RWPE1 (cell line): ENCODE measurements around the gene ZNF362.

Experiments
- CTCF ChIA-PET: fragments of 350-600 bp; sonication (Branson Sonifier 250); formaldehyde crosslinking; extraction: SDS; loops from one replicate; lab custom pipeline; 2021; lab: Yijun Ruan, JAX
- POLR2A ChIA-PET: fragments of 400-600 bp; formaldehyde crosslinking; extraction: SDS; loops from one replicate; lab custom pipeline; 2020; ENCODE audit warnings: antibody characterized with exemption; ENCODE audit not compliant: low non-redundant PET; lab: Yijun Ruan, JAX
- DNase-seq: peaks from one replicate; pipeline ENCODE4 v3.0.0; 2012; ENCODE audit warnings: low spot score
- H3K27ac ChIP-seq: fragments of 450-650 bp; 2 replicates; pipeline ENCODE4 v1.5.1; 2017
- CTCF ChIP-seq: fragments of 450-650 bp; conservative IDR thresholded peaks from 2 replicates; pipeline ENCODE4 v1.5.1; 2017; ENCODE audit warnings: low read depth, mild to moderate bottlenecking

ZNF362 gene

GRCh38 chr1:33297911-33298622, 41.8 kb downstream of the ZNF362 start:
- H3K27ac ChIP-seq: peak overlapping the region; percentile 12; the same call in 1 of the 2 replicates
- ChIA-PET POLR2A (no interaction called here), CTCF (interaction anchor here (0.5 to 0.8 kb wide), 7 partner anchors 43 to 442 kb away, joined by 3 read pairs; no protein-coding TSS in a partner anchor)
- no peak for TF ChIP-seq CTCF
- DNase-seq: no peak

- ChIA-PET CTCF (interaction anchor here (0.5 to 0.8 kb wide), 7 partner anchors 44 to 543 kb away, joined by 3 to 4 read pairs (median 3); no protein-coding TSS in a partner anchor), POLR2A (no interaction called here)
- peak overlapping the region; percentile 12; the same call in 1 of the 2 replicates for H3K27ac ChIP-seq
- DNase-seq: peak; percentile 57
- peak; percentile 88 for TF ChIP-seq CTCF
Observed at GRCh38 chr1:33298623-33299277, 42.5 kb downstream of the ZNF362 start.

- CTCF ChIA-PET: interaction anchor here (0.8 kb wide), 1 partner anchor 544 kb away, joined by 4 read pairs; no protein-coding TSS in a partner anchor
- H3K27ac ChIP-seq: peak overlapping the region; percentile 4; the same call in 1 of the 2 replicates
- no peak for DNase-seq
- no peak for TF ChIP-seq CTCF
- POLR2A ChIA-PET: no interaction called here
Observed at GRCh38 chr1:33299461-33300155, 43.3 kb downstream of the ZNF362 start.

- DNase-seq: no peak
- no peak for TF ChIP-seq CTCF
- H3K27ac ChIP-seq: no peak overlapping the region
- ChIA-PET CTCF (interaction anchor here (0.7 kb wide), 1 partner anchor 143 kb away, joined by 3 read pairs; no protein-coding TSS in a partner anchor), POLR2A (no interaction called here)
Observed at GRCh38 chr1:33300673-33301072, 44.4 kb downstream of the ZNF362 start.

- ChIA-PET CTCF (interaction anchor here (0.5 to 0.7 kb wide), 2 partner anchors 83 to 144 kb away, joined by 3 to 6 read pairs; no protein-coding TSS in a partner anchor), POLR2A (no interaction called here)
Observed at GRCh38 chr1:33301273-33301984, 45.1 kb downstream of the ZNF362 start.

More at GRCh38 chr1:33301273-33301984, 45.1 kb downstream of the ZNF362 start:
- TF ChIP-seq CTCF: no peak
- no peak overlapping the region for H3K27ac ChIP-seq
- no peak for DNase-seq
